ENCODE results near the gene MAP4K4. TPM values are rescaled to one million over a fixed set of nuclear protein-coding genes. Genes with fewer than 3 reads are reported as not detected.

The MAP4K4 gene
- total and polyA plus RNA-seq, 2 of the 4 experiments (the other 2 are of a cell fraction) = 89.4 to 124 TPM

DNA sequence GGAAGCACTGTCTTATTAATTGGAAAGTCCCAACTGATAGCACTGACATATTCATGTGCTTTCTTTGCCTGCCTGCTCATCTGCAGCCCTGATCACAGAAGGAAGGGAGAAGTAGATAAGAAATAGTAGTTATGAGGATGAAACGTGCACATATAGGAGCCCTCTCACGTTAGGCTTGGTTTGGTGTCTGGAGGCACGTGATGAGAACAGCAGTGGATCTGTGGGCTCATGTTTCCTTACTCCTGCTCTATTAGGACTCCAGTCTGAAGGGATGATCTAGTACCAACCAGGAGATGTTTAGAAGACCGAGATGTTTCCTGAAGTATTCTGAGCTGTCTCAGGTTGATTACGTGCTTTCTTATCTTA lies 84.9 kb downstream of the MAP4K4 start:
- no peak overlapping the region for H4K5ac ChIP-seq (ENCODE audit: low read depth, low read length)
- no peak overlapping the region for H3K4me2 ChIP-seq (ENCODE audit: low read depth, low read length)
- H4K91ac ChIP-seq (ENCODE audit: insufficient read depth, low read depth, low read length) = no peak overlapping the region
- H2BK5ac ChIP-seq (ENCODE audit: low read depth, low read length, poor library complexity, severe bottlenecking) = no peak overlapping the region
- no peak overlapping the region for H3K9ac ChIP-seq (ENCODE audit: low read depth, low read length)
- no peak overlapping the region for H3K27ac ChIP-seq (ENCODE audit: insufficient read depth, low read length)
- no peaks in the 10 kb centered on the region for H3K9me3 ChIP-seq (ENCODE audit: control insufficient read depth, insufficient read depth, low read length)
- no peak overlapping the region for H2BK15ac ChIP-seq (ENCODE audit: low read depth, low read length)
- 100% methylated on average over 1 of the region's 5 CpGs; no CpG with 5 or more reads in 1 of the 2 experiments for WGBS, 2 experiments (ENCODE audit: extremely low coverage in 2 of 2, insufficient read length in 1 of 2)
- peaks cover 33% of the 10 kb centered on the region for H3K9me1 ChIP-seq (ENCODE audit: insufficient read depth, low read length)
- H3K14ac ChIP-seq (replicated peaks; ENCODE audit: low read depth, low read length) = peak overlapping the region; percentile 7; the same call in 1 of the 2 replicates
- intact Hi-C loops (cut with micrococcal nuclease) (no loop called here), in situ Hi-C loops (cut with MboI; ENCODE audit: low sequenced_read_pairs) (no loop called here), dilution Hi-C loops (cut with HindIII; ENCODE audit: low sequenced_read_pairs, unreplicated experiment) (no loop called here)
- no peak overlapping the region for H3K18ac ChIP-seq (ENCODE audit: low read depth, low read length)
- CTCF ChIA-PET = interaction anchor here (1.3 kb wide), 1 partner anchor 12 kb away, joined by 5 read pairs; no protein-coding TSS in a partner anchor
- no peak for TF ChIP-seq CHD1 (IDR thresholded peaks at IDR 0.05; ENCODE audit: low read depth, low read length)
- no peak for TF ChIP-seq SMC3 (IDR thresholded peaks at IDR 0.05; ENCODE audit: low read depth, low read length)
- TF ChIP-seq RCOR1 (IDR thresholded peaks at IDR 0.05; ENCODE audit: insufficient replicate concordance, low read length) = no peak
- TF ChIP-seq POLR2A (IDR thresholded peaks at IDR 0.05; ENCODE audit: low read depth, low read length) = no peak
- no peak for TF ChIP-seq MAFK (IDR thresholded peaks at IDR 0.05; ENCODE audit: low read depth, low read length)
- TF ChIP-seq MXI1 (IDR thresholded peaks at IDR 0.05; ENCODE audit: borderline replicate concordance, low read depth, low read length) = no peak
- TF ChIP-seq, protein P1, sequence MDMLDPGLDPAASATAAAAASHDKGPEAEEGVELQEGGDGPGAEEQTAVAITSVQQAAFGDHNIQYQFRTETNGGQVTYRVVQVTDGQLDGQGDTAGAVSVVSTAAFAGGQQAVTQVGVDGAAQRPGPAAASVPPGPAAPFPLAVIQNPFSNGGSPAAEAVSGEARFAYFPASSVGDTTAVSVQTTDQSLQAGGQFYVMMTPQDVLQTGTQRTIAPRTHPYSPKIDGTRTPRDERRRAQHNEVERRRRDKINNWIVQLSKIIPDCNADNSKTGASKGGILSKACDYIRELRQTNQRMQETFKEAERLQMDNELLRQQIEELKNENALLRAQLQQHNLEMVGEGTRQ (IDR thresholded peaks at IDR 0.05; ENCODE audit: low read depth, low read length) = no peak
- no peak for TF ChIP-seq RFX5 (IDR thresholded peaks at IDR 0.05; ENCODE audit: low read depth, low read length)
- TF ChIP-seq, protein P2, sequence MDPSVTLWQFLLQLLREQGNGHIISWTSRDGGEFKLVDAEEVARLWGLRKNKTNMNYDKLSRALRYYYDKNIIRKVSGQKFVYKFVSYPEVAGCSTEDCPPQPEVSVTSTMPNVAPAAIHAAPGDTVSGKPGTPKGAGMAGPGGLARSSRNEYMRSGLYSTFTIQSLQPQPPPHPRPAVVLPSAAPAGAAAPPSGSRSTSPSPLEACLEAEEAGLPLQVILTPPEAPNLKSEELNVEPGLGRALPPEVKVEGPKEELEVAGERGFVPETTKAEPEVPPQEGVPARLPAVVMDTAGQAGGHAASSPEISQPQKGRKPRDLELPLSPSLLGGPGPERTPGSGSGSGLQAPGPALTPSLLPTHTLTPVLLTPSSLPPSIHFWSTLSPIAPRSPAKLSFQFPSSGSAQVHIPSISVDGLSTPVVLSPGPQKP (IDR thresholded peaks at IDR 0.05; ENCODE audit: borderline replicate concordance, low read depth, low read length) = no peak
- TF ChIP-seq MAZ (IDR thresholded peaks at IDR 0.05; ENCODE audit: borderline replicate concordance, low read depth, low read length) = no peak
- no peak for TF ChIP-seq NFE2L2 (IDR thresholded peaks at IDR 0.05; ENCODE audit: low read depth, low read length)
- TF ChIP-seq BHLHE40 (IDR thresholded peaks at IDR 0.05; ENCODE audit: low read depth, low read length) = no peak
- no peak overlapping the region for H2AK5ac ChIP-seq (ENCODE audit: low read depth, low read length)
- H2BK120ac ChIP-seq (ENCODE audit: low read depth, low read length) = no peak overlapping the region
- H2AK9ac ChIP-seq (replicated peaks; ENCODE audit: low read depth, low read length, poor library complexity) = no peak overlapping the region
- no peak overlapping the region for H3K4me3 ChIP-seq (ENCODE audit: insufficient read depth, low read depth, low read length)
- no peak overlapping the region for H2BK20ac ChIP-seq (ENCODE audit: low read depth, low read length)
- peaks cover 20% of the 10 kb centered on the region for H3K4me1 ChIP-seq (ENCODE audit: control insufficient read depth, insufficient read depth, low read length)
- no peaks in the 10 kb centered on the region for H3K36me3 ChIP-seq (ENCODE audit: control insufficient read depth, insufficient read depth, low read length)
- H3K23ac ChIP-seq (ENCODE audit: low read depth, low read length) = no peak overlapping the region
- no peak overlapping the region for H3K4ac ChIP-seq (ENCODE audit: low read depth, low read length)
- peaks cover 21 to 85% of the 10 kb centered on the region in 2 experiments for H3K79me1 ChIP-seq (ENCODE audit: low read depth in 1 of 2, low read length in 2 of 2)
- H2AFZ ChIP-seq (replicated peaks; ENCODE audit: low read length, poor library complexity) = no peak overlapping the region
- no peaks in the 10 kb centered on the region for H3K27me3 ChIP-seq (ENCODE audit: control insufficient read depth, insufficient read depth, low read length)
- no peak for ATAC-seq (ENCODE audit: low read depth)
- POLR2A ChIA-PET (ENCODE audit: unreplicated experiment) = no interaction called here
- peaks cover 95% of the 10 kb centered on the region for H4K20me1 ChIP-seq (ENCODE audit: insufficient read depth, low read length)
- no peak for DNase-seq
- H3K56ac ChIP-seq (ENCODE audit: extremely low read depth, insufficient read depth, low read length) = no peak overlapping the region
- no peak overlapping the region for H4K8ac ChIP-seq (ENCODE audit: low read depth in 2 of 2, low read length in 2 of 2)
- no TSS peak for BruUV-seq (replicated peaks)
